ENCODE measurements around the gene MORF4L2. TPM values are rescaled to one million over a fixed set of nuclear protein-coding genes. Genes with fewer than 3 reads are reported as not detected.

The MORF4L2 gene, protein sequence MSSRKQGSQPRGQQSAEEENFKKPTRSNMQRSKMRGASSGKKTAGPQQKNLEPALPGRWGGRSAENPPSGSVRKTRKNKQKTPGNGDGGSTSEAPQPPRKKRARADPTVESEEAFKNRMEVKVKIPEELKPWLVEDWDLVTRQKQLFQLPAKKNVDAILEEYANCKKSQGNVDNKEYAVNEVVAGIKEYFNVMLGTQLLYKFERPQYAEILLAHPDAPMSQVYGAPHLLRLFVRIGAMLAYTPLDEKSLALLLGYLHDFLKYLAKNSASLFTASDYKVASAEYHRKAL
- total RNA-seq = 166 TPM
- long read RNA-seq, transcript MORF4L2-203 (4 exons, 1,983 nt) = minor isoform, 7 of 76 reads
- long read RNA-seq, transcript MORF4L2-201 (4 exons, 1,824 nt) = minor isoform, 10 of 76 reads
- long read RNA-seq, transcript MORF4L2-206 (4 exons, 1,965 nt) = minor isoform, 6 of 76 reads
- long read RNA-seq, transcript MORF4L2-215 (4 exons, 451 nt) = major isoform, 21 of 76 reads
- long read RNA-seq, partial matches to known transcripts = 4 of 76 reads
- long read RNA-seq, other reads (novel, unspliced or antisense) = 22 of 76 reads

DNA sequence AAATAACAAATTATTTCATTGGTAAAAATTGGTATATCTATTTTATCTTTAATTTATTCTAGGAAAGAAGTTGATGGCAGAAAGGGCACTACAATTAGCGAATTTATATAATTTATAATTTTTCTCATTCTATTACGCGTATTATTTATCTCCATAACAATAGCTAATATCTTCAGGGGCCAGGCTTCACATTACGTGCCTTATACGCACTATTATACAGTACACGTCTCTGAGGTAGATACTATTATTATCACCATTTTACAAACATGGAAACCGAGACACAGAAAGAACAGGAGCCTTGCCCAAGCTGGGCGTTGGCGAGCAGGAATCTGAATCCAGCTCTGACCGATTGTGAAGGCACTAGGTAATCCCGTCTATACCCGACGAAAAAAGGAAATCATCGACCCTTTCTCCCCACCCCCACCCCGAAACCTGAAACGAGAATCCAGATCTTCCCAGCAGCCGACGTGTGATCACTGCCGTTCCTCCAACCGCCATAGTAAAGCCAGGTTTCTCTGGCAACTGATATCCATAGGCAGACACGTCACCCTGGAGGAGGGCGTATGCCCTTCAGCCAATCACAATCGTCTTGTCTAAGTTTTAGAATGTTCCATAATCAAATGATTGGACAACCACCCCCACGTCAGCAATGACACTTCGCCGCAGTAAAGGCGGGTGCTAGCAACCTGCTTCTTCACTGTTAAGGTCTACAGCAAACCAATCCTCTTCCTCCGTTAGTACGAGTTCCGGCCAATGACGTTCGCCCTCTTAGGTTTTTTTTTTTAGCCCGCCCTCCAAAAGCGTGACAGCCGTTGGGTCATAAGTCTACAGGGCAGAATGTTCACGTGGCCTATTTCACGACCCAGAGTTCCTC, at the start of gene MORF4L2:
Gene MORF4L2 (minus strand): TSS at position 501 of the 874 bp plus-strand sequence. CDS start 9,672 bp downstream, outside the sequence.
- peak within 1 kb of the TSS; percentile 96 for H3K27ac ChIP-seq
- intact Hi-C loops (cut with DNase I) = no loop called here
- peak; percentile 91 to 95 for ATAC-seq
- peaks cover 28% of the 10 kb centered on the region for H3K36me3 ChIP-seq
- peaks cover 10% of the 10 kb centered on the region for H3K4me1 ChIP-seq
- H3K4me3 ChIP-seq = peak within 1 kb of the TSS; percentile 63
- no peaks in the 10 kb centered on the region for H3K9me3 ChIP-seq
- H3K27me3 ChIP-seq (ENCODE audit: low read depth) = no peaks in the 10 kb centered on the region
- no peak for TF ChIP-seq CTCF (IDR thresholded peaks at IDR 0.05)
- peak; percentile 90 for DNase-seq

GRCh38 chrX:103734125-103734760, 47.7 kb upstream of the MORF4L2 start:
- H3K27me3 ChIP-seq (ENCODE audit: low read depth) = no peaks in the 10 kb centered on the region
- intact Hi-C loops (cut with DNase I) = no loop called here
- no peak for ATAC-seq

DNA sequence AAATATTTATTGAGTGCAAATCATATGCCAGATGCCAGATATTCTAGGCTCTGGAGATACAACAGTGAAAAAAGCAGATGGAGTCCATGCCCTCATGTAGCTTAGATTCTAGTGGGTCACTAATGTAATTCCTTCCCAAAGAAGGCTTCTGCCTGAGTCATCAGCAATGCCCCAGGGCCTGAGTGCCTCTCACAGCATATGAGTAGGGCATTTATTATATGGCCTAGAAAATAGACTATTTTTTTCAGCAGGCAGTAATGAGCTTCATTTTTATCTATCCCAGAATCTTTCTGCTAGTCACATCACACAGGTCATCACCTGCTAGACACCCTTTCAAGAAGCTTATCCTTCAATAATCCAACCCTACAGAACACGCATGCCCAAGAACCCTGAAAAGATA, 46.5 kb upstream of the MORF4L2 start:
- H3K27me3 ChIP-seq (ENCODE audit: low read depth) = no peaks in the 10 kb centered on the region
- H3K4me3 ChIP-seq = no peak overlapping the region
- no peak for DNase-seq
- no peaks in the 10 kb centered on the region for H3K36me3 ChIP-seq
- ATAC-seq = no peak
- TF ChIP-seq CTCF (IDR thresholded peaks at IDR 0.05) = no peak
- H3K27ac ChIP-seq = no peak overlapping the region
- no peaks in the 10 kb centered on the region for H3K4me1 ChIP-seq
- no peaks in the 10 kb centered on the region for H3K9me3 ChIP-seq
- intact Hi-C loops (cut with DNase I) = no loop called here

More at GRCh38 chrX:103734125-103734760, 47.7 kb upstream of the MORF4L2 start:
- no peak overlapping the region for H3K27ac ChIP-seq
- no peak for TF ChIP-seq CTCF (IDR thresholded peaks at IDR 0.05)
- DNase-seq = no peak
- H3K9me3 ChIP-seq = no peaks in the 10 kb centered on the region
- no peaks in the 10 kb centered on the region for H3K36me3 ChIP-seq
- H3K4me3 ChIP-seq = no peak overlapping the region
- no peaks in the 10 kb centered on the region for H3K4me1 ChIP-seq

DNA sequence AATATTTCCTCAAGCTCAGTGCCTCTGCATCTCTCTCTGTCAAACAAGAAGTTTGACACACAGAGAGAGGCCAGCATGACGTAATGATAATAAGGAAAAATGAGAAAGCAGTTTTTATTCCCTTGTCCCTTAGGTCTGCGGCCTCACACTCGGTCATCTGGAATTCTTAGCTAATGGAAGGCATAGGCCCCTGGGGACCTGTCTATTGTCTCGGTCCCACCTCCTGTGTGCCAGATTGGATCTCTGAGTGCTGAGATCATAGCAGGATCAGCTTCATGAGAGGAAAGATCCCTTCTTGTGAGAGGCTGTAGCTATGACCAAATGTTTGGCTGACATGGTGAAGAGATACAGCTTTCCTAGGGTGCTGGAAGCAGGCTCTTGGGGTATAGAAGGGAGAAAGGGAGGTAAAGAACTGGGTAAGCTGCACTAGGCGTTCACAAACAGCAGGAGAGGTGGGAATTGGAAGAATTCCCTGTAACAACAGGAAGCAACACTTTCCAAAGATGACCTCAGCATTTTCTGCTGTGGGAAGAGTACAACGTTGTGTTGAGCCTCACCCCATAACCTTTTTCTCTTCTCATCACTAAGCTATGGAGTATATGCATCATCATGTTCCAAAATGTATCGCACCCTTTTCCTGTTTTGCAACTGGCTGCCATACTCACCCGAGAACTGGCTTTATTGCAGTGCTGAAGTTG, 44.4 kb upstream of the MORF4L2 start:
- no peak overlapping the region for H3K4me3 ChIP-seq
- H3K27me3 ChIP-seq (ENCODE audit: low read depth) = no peaks in the 10 kb centered on the region
- intact Hi-C loops (cut with DNase I) = no loop called here
- no peak overlapping the region for H3K27ac ChIP-seq
- no peak for ATAC-seq
- H3K4me1 ChIP-seq = no peaks in the 10 kb centered on the region
- DNase-seq = no peak
- no peak for TF ChIP-seq CTCF (IDR thresholded peaks at IDR 0.05)
- H3K9me3 ChIP-seq = no peaks in the 10 kb centered on the region
- no peaks in the 10 kb centered on the region for H3K36me3 ChIP-seq

Data from lower lobe of right lung (tissue), 2 donors.